RKO (cell line): ENCODE data around the gene TMEM231.

Source experiments
- DNase-seq: peaks from one replicate; pipeline ENCODE4 v3.0.0-alpha.2; 2016; ENCODE audit warnings: low spot score

Gene TMEM231

GRCh38 chr16:75488322-75488721, 67.7 kb downstream of the TMEM231 start:
- DNase-seq = no peak
